K562 (cell line): ENCODE results near the gene ZDHHC14. TPM values are rescaled to one million over a fixed set of nuclear protein-coding genes. Genes with fewer than 3 reads are reported as not detected.
A peak's percentile ranks its signal among the peaks of the same experiment; 100 is the strongest.

ENCODE experiments used
- ATF7 ChIP-seq: fragments of 450-650 bp; IDR thresholded peaks from 2 replicates; pipeline ENCODE4 v1.7.1; 2014; ENCODE audit warnings: mild to moderate bottlenecking, moderate library complexity
- BHLHE40 ChIP-seq: IDR thresholded peaks from 2 replicates; pipeline ENCODE4 v1.6.1; 2011; ENCODE audit warnings: low read length, improper control_type of control experiment
- CGGBP1 ChIP-seq: fragments of 250-450 bp; sonication (Bioruptor Pico); IDR thresholded peaks from 2 replicates; pipeline ENCODE4 v1.9.0; 2021; ENCODE audit warnings: mild to moderate bottlenecking
- GATAD2B ChIP-seq: fragments of 450-650 bp; IDR thresholded peaks from 2 replicates; pipeline ENCODE4 v1.6.1; 2017; ENCODE audit warnings: mild to moderate bottlenecking, borderline replicate concordance
- HNRNPH1 ChIP-seq: fragments of 200-400 bp; formaldehyde crosslinking; optimal IDR thresholded peaks from 2 replicates; pipeline ENCODE3; 2017; ENCODE audit warnings: low read depth, mild to moderate bottlenecking, low read length, moderate library complexity
- KHSRP ChIP-seq: fragments of 450-650 bp; IDR thresholded peaks from 2 replicates; pipeline ENCODE4 v1.6.1; 2017
- MYBL2 ChIP-seq, 2 experiments: fragments of 450-650 bp in 1 of 2; sonication (generic) in 1 of 2; formaldehyde crosslinking in 1 of 2; IDR thresholded peaks; 2 replicates each; pipeline versions ENCODE4 v1.6.1 to v1.8.1; 2017 to 2022; ENCODE audit warnings: borderline replicate concordance in 1 of 2, inconsistent platforms in 1 of 2, low read depth in 1 of 2, mild to moderate bottlenecking in 1 of 2, missing genetic modification reagents in 1 of 2, moderate library complexity in 1 of 2
- MYNN ChIP-seq, 2 experiments: sonication (generic); formaldehyde crosslinking in 1 of 2; IDR thresholded peaks; 2 replicates each; pipeline versions ENCODE4 v1.5.0 to v1.6.1; 2016 to 2020; ENCODE audit warnings: antibody characterized with exemption in 1 of 2, missing genetic modification reagents in 1 of 2
- RAD21 ChIP-seq, 2 experiments: fragments of 250-450 bp in 1 of 2; fragments of 450-650 bp in 1 of 2; sonication (Bioruptor Pico) in 1 of 2; formaldehyde crosslinking in 1 of 2; IDR thresholded peaks in 1 of 2; conservative IDR thresholded peaks in 1 of 2; 2 replicates each; pipeline versions ENCODE4 v1.4.0 to v1.8.0; 2020 to 2022; ENCODE audit warnings: mild to moderate bottlenecking in 2 of 2, moderate library complexity in 1 of 2
- SNIP1 ChIP-seq: fragments of 450-650 bp; IDR thresholded peaks from 2 replicates; pipeline ENCODE4 v1.7.1; 2017; ENCODE audit warnings: low read depth, mild to moderate bottlenecking
- SRF ChIP-seq, 2 experiments: fragments of 250-450, 450-650 bp in 1 of 2; sonication (Bioruptor Pico) in 1 of 2; sonication (generic) in 1 of 2; formaldehyde crosslinking; IDR thresholded peaks; 2 replicates each; pipeline versions ENCODE4 v1.5.0 to v1.5.1; 2020 to 2022; ENCODE audit warnings: mild to moderate bottlenecking in 1 of 2, missing genetic modification reagents in 1 of 2
- TOE1 ChIP-seq, 2 experiments: fragments of 450-650 bp in 1 of 2; sonication (generic) in 1 of 2; formaldehyde crosslinking in 1 of 2; IDR thresholded peaks; 2 replicates each; pipeline versions ENCODE4 v1.7.1 to v1.8.0; 2016 to 2022; ENCODE audit warnings: borderline replicate concordance in 2 of 2, mild to moderate bottlenecking in 2 of 2, antibody characterized with exemption in 1 of 2, inconsistent platforms in 1 of 2, low read depth in 1 of 2, missing genetic modification reagents in 1 of 2, moderate library complexity in 1 of 2
- ZBTB5 ChIP-seq: fragments of 450-650 bp; IDR thresholded peaks from 2 replicates; pipeline ENCODE4 v1.6.1; 2017; ENCODE audit warnings: antibody characterized with exemption
- ZFP30 ChIP-seq: fragments of 250-450 bp; sonication (Bioruptor Pico); IDR thresholded peaks from 2 replicates; pipeline ENCODE4 v1.8.0; 2022; ENCODE audit warnings: moderate library complexity, mild to moderate bottlenecking, inconsistent platforms, borderline replicate concordance
- ZMIZ1 ChIP-seq, 2 experiments: fragments of 150-350 bp in 1 of 2; IDR thresholded peaks; 2 replicates each; pipeline ENCODE4 v1.6.1; 2012 to 2016; ENCODE audit warnings: low read depth in 2 of 2, low read length in 2 of 2, mild to moderate bottlenecking in 1 of 2, moderate library complexity in 1 of 2
- ZNF354B ChIP-seq: fragments of 250-450 bp; sonication (Bioruptor Pico); IDR thresholded peaks from 2 replicates; pipeline ENCODE4 v1.4.0; 2020
- ZNF561 ChIP-seq: fragments of 450-650 bp; formaldehyde crosslinking; conservative IDR thresholded peaks from 2 replicates; pipeline ENCODE4 v1.4.0; 2020; ENCODE audit warnings: mild to moderate bottlenecking, moderate library complexity
- polyA plus RNA-seq, 8 experiments: library from polyadenylated mRNA; depleted of rRNA in 4 of 8; stranded (reverse) in 5 of 8; unstranded in 3 of 8; fragments of >200 nt; fragmentation: Nextera tagmentation in 2 of 8; fragmentation: Illumina TruSeq in 1 of 8; extraction: Ambion mirVana in 2 of 8; extraction: Trizol in 1 of 8; gene quantifications; 2 replicates each; pipeline versions ENCODE4 v1.2.1 to v1.2.3, GENCODE V29; 2011 to 2014; ENCODE audit warnings: inconsistent platforms in 1 of 8, missing spikeins in 1 of 8
- total RNA-seq, 7 experiments: library from RNA; depleted of rRNA in 6 of 7; stranded (reverse); fragments of >200 nt in 6 of 7; fragmentation: Illumina TruSeq in 2 of 7; extraction: Trizol in 2 of 7; gene quantifications; 2 replicates each; pipeline versions ENCODE4 v1.2.1 to v1.2.3, GENCODE V29; 2011 to 2021; ENCODE audit warnings: low replicate concordance in 1 of 7
- TF ChIP-seq, protein P1 (sequence below): IDR thresholded peaks from 2 replicates; pipeline ENCODE4 v1.6.1; 2016; ENCODE audit warnings: missing genetic modification characterization, missing compliant biosample characterization

ZDHHC14 gene
- total and polyA plus RNA-seq, 9 of the 15 experiments (the other 6 are each of a cell fraction or from before 2014, with no cell fraction given), result 0.92 to 23.1 (median 13.8) TPM

- TF ChIP-seq SRF (CRISPR knock-in tag; IDR thresholded peaks at IDR 0.05) (no peak), SNIP1 (peak; percentile 66), ZFP30 (CRISPR knock-in tag) (no peak), MYBL2 (IDR thresholded peaks at IDR 0.05; ENCODE audit: low read depth) (peak; percentile 83), MYBL2 (CRISPR knock-in tag; IDR thresholded peaks at IDR 0.05; ENCODE audit: borderline replicate concordance) (no peak), ZBTB5 (peak; percentile 60; the same call in 1 of the 2 replicates), GATAD2B (no peak), BHLHE40 (peak; percentile 42; the same call in 1 of the 2 replicates), MYNN (IDR thresholded peaks at IDR 0.05) (no peak), MYNN (CRISPR knock-in tag; IDR thresholded peaks at IDR 0.05) (no peak), HNRNPH1 (no peak), KHSRP (peak; percentile 51; the same call in 1 of the 2 replicates), TOE1 (IDR thresholded peaks at IDR 0.05; ENCODE audit: borderline replicate concordance) (peak; percentile 80), TOE1 (CRISPR knock-in tag; IDR thresholded peaks at IDR 0.05; ENCODE audit: borderline replicate concordance, low read depth) (no peak), RAD21 (CRISPR knock-in tag; conservative IDR thresholded peaks at IDR 0.05 in 1 of 2, IDR thresholded peaks at IDR 0.05 in 1 of 2) (peak; percentile 91 to 93), ATF7 (peak; percentile 32; the same call in 1 of the 2 replicates), ZNF561 (CRISPR knock-in tag) (no peak), ZNF354B (CRISPR knock-in tag) (no peak), CGGBP1 (no peak), ZMIZ1 (IDR thresholded peaks at IDR 0.05; ENCODE audit: low read depth in 2 of 2, low read length in 2 of 2) (0 out of 4 replicates have a peak, but pooled peaks of 1 of the 2 experiments have one; percentile 48)
- TF ChIP-seq, protein P1, sequence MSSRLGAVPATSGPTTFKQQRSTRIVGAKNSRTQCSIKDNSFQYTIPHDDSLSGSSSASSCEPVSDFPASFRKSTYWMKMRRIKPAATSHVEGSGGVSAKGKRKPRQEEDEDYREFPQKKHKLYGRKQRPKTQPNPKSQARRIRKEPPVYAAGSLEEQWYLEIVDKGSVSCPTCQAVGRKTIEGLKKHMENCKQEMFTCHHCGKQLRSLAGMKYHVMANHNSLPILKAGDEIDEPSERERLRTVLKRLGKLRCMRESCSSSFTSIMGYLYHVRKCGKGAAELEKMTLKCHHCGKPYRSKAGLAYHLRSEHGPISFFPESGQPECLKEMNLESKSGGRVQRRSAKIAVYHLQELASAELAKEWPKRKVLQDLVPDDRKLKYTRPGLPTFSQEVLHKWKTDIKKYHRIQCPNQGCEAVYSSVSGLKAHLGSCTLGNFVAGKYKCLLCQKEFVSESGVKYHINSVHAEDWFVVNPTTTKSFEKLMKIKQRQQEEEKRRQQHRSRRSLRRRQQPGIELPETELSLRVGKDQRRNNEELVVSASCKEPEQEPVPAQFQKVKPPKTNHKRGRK (tag), result peak; percentile 97
Observed at GRCh38 chr6:157667211-157668008, 286.4 kb downstream of the ZDHHC14 start (continued).
